ENCODE results near the gene ERBB4. TPM values are rescaled to one million over a fixed set of nuclear protein-coding genes. Genes with fewer than 3 reads are reported as not detected.
"Not testable (repeated sequence)": the region's sequence is repeated elsewhere in the genome, so short reads cannot be mapped to it uniquely, and the experiment has no call there.

Gene ERBB4
- polyA plus RNA-seq, 1 donor = 6.4 TPM

DNA sequence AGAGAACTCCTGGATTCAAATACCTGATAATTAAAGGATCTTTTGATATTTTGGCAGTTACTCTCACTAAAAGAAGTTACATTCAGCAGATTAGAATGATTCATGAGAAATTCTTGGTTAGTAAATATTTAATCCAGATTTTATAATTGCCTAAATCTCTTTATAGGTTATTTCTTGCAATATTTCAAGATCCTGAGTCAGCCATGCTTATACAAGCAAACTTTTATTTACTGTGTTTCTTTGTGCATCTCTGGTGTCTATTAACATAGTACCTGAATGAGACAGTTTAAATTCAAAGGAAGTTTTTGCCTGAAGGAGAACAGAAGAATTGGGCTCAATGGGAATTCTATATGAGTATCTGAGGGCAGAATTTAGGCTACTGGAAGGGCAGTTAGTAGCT is 249.3 kb downstream of the ERBB4 start:
- DNase-seq = no peak

- DNase-seq = no peak
These were observed 250.3 kb downstream of the ERBB4 start for GRCh38 chr2:212288308-212288707.

- no peak for DNase-seq
These were observed 254.4 kb downstream of the ERBB4 start for GRCh38 chr2:212284166-212284565.

DNA sequence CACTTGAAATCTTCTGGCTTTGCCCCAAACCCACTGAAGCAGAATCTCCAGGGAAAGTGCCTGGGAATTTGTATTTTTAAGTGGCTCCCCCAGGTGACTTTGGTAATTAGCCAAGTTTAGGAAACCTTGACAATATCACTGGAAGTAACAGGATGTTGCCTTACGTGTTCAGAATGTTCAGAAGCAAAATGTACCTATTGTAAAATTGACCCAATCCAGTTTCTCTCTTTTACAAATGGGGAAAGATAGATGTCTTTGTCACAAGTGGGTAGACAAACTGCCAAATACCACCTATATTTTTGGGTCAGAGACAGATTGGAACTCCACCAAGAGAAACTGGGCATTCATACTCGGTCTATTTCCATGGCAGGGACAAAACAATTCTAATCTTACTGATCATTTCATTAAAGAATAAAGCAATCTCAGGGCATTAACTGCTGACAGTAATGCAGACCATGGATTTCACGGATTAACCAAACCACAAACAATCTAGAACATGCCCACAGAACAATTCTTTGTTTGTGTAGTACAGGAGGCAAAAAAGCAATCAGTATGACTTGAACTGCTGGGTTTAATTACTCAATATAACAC is 255.8 kb downstream of the ERBB4 start:
- DNase-seq = no peak

GRCh38 chr2:212276813-212277212 is 261.8 kb downstream of the ERBB4 start:
- no peak for DNase-seq

DNA sequence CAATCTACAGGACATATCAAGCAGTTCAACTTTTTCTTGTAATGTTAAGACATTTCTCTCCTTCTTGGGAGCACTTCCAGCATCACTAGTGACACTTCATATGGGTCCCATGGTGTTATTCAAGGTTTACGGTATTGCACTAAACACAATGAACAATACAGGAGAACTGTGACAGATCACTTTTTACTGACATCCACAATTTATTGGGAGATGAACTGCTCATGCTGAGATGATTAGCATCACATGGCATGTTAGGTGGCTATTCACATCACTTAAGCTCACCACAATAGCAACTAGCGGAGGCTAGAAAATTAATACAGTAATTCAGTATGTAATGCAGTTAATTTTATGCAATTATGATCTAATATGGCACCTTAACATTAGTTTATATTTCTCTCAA is 264.4 kb downstream of the ERBB4 start:
- no peak for DNase-seq

GRCh38 chr2:212271583-212271982 is 267.0 kb downstream of the ERBB4 start:
- no peak for DNase-seq

DNA sequence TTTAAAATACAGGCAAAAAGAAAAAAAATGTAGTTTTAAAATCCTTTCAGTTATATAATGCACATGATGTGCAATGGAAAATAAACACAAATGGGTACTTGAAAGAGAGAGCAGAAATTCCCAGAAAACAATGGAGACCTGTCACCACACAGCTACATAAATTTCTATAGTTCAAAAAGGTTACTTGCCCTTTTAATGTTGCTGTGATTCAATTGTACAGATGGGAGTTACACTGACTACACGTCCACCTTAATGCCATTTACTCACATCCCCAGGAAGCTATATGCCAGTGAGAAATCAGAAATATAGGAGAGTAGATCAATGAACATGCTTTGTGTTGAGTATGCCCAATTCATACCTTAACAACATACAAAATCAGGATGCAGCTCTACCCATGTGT is 269.6 kb downstream of the ERBB4 start:
- DNase-seq = no peak

GRCh38 chr2:212266297-212266696 is 272.3 kb downstream of the ERBB4 start:
- DNase-seq = no peak

- no peak for DNase-seq
These were observed 272.8 kb downstream of the ERBB4 start for GRCh38 chr2:212265777-212266176.

DNA sequence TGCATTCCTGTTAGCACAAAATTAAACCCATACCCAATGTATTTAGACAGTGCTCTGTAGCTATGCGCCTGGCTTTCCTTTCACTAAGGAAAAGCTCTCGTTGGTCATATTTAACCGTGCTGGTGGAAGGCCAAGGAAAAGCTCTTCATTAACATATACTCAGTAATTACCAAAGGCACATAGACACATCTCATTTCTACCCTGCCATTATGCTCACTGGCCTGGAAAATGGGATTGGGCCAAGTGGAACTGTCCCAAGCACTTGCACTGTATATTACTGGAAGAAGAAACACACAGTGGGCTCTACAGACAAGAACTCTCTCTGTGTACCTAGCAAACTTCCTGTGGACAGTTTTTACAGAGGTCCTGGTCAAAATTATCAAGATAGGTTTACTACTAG is 274.4 kb downstream of the ERBB4 start:
- no peak for DNase-seq

- DNase-seq = no peak
These were observed 279.4 kb downstream of the ERBB4 start for GRCh38 chr2:212259226-212259625.

DNA sequence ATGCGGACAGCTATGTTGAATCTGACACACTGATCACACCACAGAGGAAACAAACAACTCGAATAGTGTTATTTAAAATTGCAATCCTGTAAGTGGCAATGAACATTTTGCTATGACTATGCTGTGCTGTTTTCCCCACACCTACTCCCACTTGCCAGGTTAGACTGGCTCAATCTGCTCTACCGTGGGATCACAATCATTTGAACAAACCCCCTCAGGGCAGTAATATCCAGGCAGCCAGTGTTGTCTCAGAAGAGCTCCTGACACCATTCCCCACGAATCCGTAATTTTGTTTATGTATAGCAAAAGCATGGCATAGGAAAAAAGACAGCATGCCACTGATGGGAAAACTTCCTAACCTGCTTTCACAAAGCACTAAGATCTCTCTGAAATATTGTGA is 284.3 kb downstream of the ERBB4 start:
- no peak for DNase-seq

DNA sequence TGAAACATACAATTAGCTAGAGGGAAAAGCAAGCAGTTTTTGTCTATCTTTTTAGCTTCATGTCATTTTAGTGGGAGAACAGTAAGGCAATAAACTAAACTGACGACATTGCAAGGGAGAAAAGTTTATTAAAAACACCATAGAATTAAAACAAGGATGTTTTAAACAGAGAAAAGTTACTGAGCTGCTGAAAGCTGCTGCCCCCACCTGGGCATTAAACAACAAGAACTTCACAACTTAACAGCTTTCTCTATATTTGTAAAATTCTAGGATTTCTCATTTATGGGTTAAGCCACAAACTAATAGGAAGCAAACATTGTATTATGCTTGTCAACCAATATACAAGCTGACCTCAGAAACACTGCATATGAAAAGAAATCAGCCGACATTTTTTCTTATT is 289.2 kb downstream of the ERBB4 start:
- peak; percentile 6 for DNase-seq

DNA sequence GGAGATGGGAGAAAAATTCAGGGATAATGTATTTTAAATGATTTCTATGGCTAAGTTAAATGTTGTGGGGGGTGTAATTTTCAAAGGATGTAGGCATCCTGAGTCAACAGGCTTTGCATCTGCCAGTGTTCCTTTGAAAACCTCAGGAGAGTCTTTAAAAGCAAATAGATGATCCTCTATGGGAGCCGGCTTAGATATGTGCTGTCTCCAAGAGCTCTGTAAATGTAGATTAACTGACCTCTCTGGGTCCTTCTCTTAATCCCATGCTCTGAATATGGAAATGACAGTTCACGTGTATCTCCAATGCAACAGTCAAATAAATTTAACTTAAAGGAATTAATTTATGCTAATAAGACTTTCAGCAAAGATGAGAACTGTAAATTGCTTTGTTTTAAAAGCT is 292.7 kb downstream of the ERBB4 start:
- no peak for DNase-seq

- DNase-seq = no peak
These were observed 295.9 kb downstream of the ERBB4 start for GRCh38 chr2:212242724-212243123.

GRCh38 chr2:212238152-212238551 is 300.4 kb downstream of the ERBB4 start:
- DNase-seq = not testable (repeated sequence)

GRCh38 chr2:212237350-212238095 is 301.1 kb downstream of the ERBB4 start:
- no peak for DNase-seq

DNA sequence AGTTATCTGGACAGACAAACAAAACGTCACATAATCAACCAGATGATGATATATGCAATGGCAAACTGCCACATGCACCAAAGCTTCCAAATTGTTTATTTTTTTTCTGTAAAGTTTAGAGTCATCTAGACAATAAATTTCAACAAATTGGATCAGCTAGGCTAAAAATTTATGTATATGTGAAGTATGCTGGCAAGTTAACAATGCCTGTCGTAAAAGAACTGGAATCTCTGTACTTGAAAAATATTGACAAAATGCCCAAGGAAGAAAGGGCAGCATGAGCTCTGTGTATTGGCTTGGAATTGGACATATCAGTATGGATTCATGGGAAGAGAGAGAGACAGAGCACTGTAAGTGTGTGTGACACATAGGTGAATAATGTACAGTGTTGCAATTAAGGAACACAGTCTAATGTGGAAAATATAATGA is 309.8 kb downstream of the ERBB4 start:
- no peak for DNase-seq

DNA sequence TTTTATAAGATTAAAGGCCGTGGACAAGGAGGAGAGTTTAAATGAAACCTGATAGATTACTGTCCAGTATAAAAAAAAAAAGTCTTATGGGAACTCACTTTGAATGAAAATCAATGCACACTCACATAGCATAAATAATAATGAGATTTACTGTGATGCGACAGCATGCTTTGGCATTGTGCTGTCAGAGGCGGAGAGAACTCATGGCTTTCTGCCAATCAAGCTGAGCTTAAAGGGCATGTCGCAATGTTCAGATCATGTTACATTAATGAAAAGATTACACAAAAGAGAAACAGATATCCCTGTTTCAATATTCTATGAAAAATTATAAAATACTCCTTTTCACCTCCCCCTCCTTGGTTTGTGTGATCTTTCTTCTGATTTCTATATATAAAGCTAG is 310.8 kb downstream of the ERBB4 start:
- peak; percentile 14 for DNase-seq

DNA sequence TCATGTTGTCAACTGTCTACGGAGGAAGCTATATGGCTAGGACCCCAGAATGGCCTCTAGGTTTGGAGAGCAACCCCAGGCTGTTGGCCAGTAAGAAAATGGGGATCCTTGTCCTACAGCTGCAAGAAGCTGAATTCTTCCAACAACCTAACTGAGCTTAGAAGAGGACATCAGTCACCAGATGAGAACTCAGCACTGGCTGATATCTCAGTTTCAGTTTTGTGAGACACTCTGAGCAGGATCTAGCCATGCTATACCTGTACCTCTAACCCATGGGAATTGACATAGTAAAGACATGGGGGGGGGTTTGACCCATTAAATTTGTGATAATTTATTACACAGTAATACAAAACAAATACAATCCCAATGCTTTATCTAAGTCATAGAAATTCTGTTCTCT is 312.5 kb downstream of the ERBB4 start:
- DNase-seq = no peak

DNA sequence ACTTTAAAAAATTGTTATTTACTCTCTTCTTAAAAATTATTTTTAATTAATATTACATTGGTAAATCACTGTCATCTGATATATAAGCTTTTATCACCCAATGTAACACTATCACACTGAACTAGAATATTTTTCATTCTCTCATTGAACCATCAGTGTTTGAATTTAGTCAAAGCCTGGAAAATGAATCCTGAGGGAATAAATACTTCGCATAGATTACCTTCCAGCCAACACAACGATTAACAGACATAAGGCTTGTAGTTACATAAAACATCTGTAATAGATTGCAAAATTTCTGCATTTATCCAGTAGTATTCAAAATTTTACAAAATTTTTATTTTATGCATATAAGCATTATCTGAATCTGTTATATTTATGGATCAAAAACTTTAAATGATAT is 314.9 kb downstream of the ERBB4 start:
- peak; percentile 3 for DNase-seq

DNA sequence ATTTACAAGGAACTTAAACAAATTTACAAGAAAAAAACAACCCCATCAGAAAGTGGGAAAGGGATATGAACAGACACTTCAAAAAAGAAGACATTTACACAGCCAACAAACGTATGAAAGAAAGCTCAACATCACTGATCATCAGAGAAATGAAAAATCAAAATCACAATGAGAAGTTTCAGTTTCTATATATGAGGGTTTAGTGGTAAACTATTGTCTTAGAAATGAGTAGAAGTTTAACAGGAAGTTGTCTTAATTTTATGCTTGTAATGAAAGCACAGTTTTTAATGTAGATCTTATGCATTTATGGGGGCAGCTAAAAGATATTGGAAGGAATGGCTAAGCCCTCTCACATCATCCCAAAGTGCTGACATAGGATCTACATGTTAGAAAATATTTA is 325.4 kb downstream of the ERBB4 start:
- no peak for DNase-seq

GRCh38 chr2:212208467-212208866 is 330.1 kb downstream of the ERBB4 start:
- DNase-seq = no peak

DNA sequence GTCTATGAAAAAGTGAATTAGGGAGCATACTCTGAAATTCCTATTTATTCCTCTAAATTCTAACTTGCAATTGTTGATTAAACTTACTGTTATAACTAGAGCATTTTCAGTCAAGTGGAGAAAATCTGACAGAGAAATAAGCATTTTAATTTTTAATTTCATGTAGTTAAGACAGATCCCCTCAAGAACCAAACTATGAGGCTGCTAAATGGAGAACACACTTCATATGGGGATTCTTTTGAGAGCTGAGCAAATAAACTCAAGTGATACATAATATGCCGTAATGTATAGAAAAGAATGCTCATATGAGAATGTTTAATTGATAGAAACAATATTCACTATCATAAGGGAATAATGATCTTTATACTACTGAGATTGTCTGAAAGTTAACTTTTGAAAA is 340.8 kb downstream of the ERBB4 start:
- DNase-seq = no peak

All from hindlimb muscle (tissue), 1 donor.